HG02763 (cell line): ENCODE data around the gene TCF21.
"Not testable (repeated sequence)": the region's sequence is repeated elsewhere in the genome, so short reads cannot be mapped to it uniquely, and the experiment has no call there.

ENCODE experiments used
- ATAC-seq: cut with Tn5 transposase; IDR thresholded peaks from one replicate; pipeline ENCODE4 v1.9.1; 2021; ENCODE audit warnings: mild to moderate bottlenecking, moderate library complexity; ENCODE audit not compliant: unreplicated experiment

Gene TCF21

DNA sequence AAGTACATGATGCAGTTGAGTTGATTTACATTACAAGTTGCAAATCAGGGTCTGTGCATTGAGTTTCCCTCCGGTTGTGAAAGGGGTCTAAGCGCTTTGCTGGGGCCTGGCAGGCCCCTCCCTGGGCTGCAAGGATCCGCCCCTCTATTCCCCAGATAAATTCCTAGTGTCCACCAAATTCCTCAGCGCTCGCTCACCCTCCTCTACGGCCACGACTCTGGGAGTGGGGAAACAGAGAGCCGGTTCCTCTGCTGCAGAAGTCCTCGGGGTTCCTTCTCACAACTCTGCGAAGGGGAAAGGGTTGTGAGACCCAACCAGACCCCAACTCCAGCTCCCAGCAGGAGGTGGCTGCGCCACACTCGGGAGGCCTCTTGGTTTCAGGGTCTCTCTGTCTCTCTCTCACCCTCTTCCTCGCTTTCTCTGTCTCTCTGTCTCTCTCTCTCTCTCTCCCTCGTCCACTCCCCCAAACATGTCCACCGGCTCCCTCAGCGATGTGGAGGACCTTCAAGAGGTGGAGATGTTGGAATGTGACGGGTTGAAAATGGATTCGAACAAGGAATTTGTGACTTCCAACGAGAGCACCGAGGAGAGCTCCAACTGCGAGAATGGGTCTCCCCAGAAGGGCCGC lies at the start of gene TCF21:
TSS of gene TCF21 (plus strand) at position 185 of the 628 bp plus-strand sequence. CDS start at position 470, 285 bp downstream.
- no peak for ATAC-seq

DNA sequence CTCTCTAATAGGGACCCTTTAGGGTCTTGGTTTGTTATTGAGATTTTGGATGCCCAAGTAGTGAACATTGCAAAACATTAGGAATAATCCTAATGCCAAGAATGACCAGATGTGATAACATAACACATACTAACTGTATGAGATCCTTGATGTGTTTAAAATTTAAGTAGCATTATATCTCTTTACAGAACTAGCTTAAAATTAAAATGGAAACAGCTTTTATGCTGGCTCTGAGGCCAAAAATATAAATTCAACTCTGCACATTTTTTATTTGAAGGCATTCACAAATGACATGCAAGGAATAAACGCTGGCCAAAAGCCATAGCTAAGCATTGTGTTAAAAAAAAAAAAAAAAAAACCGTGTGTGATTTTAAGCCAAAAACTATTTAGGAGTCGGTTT lies 47.7 kb upstream of the TCF21 start:
- ATAC-seq: no peak

DNA sequence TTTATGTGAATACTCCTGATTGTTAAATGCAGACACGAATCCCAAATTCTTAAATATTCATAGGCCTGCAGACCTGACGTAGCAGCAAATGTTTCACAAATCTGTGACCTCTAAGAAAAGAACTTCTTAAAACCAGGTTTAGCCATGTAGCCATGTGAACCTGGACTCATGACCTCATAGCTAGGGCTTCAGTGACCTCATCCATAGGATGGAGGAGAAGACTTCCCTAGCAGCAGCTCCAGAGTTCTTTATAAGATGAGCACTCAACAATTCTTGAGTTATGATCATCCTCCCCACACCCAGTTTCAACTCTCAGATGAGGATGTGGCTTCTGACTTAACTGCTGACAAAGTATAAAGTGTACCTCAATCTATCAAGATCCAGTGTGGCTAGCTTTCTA lies 45.8 kb upstream of the TCF21 start:
- no peak for ATAC-seq

DNA sequence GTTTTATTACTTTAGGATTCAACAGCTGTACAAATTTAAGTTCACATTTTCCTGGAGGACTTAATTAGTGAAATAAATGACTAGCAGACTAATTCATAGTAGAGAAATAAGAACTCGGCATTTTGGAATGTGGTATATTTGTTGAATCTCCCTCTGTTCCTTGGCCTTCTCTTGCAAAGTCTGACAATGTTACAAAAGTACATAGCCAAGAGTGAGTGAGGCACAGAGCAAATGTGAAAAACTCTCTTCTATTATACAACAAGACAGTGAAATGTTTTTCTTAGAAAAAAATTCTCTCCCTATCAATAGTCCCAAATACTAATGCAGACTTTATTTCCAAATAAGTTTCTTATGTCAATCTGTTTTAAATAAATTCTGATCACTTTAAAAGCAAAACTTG lies 44.2 kb upstream of the TCF21 start:
- no peak for ATAC-seq

DNA sequence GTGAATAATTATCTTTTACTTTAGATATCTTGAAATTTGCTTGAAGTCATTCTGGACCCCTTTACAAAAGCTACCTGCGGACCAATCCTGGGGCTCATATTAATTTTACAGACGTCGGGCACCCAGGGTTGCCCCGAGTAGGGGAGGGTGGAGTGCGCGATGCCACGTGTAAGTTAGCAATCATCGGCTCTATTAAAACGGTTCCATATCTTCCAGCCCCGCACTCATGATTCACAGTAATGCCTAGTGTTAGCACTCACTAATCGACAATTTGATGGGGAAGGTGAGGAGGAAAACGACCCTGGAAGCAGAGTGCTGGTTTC lies 34.9 kb upstream of the TCF21 start:
- no peak for ATAC-seq

DNA sequence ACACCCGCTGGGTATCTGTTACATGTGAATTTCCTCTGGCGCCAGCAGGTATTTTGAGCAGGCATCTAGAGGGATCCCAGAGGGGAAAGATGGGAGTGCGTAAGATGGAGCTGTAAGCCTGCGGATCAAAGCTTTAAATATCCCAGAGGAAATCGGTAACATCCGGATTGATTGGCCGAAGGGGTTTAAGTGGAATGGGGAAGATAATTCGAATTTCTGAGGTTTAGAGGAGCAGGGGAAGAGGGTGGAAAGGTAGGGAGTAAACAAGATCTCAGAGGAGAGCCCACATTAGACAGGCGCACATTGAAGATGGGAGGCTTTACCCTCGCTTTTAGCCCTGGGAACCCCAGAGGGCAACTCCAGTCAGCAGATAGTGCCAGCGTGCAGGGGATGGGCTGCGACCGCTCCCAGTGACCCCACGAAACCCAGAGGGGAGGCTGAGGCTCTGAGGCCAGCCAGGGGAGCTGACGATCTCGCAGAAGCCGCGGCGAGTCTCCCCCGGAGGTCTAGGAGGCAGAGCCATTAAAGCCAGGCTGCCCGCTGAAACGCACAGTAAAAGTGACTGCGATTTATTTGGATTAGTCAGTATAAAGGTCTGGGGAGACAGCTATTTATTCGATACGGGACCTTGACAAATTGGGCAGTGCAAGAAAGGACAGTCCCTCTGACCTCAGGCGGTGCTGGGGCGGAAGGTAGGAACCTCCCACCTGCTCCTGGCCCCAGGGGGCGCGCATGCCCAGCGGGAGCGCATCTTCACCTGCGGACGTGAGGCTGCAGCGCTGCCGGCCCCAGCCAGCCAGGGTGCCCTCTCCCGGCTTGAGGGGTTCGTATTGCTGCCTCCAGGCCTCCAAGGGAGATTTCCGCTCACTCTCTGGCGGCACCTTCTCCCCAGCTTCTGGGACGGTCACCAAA lies 34.3 kb upstream of the TCF21 start:
- ATAC-seq: no peak

DNA sequence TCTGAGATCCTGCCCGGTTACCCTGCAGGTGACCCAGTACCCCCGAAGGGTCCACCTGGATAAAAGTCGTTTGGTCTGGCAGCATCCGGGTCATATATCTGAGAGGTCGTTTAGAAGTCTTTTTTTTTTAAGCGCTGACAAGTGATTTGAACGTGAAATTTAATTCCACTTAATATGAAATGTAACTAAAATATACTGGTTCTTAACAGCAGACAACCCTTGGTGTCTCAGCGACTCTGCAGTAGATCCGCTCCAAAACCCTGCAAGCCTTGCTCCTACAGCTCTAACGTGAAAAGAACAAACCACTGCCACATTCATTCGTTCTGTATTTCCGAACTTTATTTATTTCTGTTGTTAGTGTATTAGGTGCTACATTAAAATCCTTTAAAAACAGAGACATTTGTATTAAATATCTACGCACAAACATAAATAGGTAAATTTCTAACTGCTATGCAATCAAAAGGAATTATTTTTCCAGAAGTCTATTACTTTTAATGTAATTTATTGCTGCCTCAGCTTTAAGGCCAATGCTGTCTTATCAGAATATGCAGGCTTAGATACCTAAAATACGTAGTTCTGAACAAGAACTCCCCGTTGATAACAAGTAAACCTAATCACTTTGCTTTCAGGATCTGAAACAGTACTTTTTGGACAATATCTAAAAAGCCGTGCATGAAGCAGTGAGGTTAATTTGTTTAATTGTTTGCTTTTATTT lies 33.5 kb upstream of the TCF21 start:
- no peak for ATAC-seq

DNA sequence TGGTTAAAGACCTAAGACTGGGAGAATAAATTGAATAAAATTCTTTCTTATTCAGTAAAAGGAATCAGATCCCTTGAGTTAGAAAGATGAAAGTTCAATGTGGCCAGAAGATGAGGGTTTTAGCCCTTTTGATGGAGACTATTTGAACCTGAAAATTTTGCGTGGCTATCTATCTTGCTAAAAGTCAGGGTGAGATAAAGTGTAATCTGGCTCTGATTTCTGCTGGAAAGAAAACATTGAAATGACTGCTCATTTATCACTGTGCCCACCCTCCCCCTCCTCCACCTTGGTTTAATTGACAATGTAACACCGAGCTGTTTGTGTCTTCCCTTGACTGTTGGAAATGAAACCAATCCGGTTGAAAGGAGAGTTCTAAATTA lies 32.9 kb upstream of the TCF21 start:
- ATAC-seq: no peak

DNA sequence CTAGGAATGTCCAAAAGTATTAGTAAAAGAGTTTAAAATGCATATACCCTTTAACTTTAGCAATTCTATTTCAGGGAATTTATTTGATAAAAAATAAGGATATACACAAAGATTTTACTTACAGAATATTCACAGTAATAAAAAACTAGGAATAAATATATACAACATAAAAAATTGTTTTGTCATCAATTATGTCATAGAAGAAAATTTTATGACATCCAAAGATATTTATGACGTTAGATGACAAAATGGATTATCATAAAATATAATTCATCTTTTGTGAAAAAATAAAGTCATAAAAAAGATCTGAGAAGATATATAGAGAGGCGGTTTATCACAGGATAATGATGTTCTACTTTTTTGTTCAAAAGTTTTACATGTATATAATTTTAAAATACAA lies 32.0 kb upstream of the TCF21 start:
- ATAC-seq: no peak

DNA sequence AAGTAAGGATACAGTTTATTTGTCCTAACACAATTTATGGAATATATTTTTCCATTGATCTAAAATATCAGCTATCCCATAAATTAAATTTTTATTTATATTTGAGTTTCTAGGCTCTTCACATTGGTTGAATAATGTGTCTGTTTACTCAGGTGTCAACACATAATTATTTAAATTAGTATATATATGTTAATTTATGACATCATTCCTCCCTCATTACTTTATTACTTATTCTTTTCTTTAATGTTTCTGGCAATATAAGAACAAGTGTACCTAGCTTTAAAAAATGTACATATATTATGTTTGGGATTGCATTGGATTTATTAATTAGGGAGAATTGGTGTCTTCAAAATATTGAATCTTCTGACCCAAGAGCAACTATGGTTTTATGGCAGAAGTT lies 31.2 kb upstream of the TCF21 start:
- ATAC-seq: no peak

DNA sequence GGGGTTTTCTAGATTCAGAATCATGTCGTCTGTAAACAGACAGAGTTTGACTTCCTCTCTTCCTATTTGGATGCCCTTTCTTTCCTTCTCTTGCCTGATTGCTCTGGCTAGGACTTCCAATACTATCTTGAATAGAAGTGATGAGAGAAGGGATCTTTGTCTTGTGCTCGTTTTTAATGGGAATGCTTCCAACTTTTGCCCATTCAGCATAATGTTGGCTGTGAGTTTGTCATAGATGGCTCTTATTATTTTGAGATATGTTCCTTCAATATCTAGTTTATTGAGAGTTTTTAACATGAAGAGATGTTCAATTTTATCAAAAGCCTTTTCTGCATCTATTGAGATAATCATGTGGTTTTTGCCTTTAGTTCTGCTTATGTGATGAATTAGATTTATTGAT lies 27.6 kb upstream of the TCF21 start:
- ATAC-seq: not testable (repeated sequence)

DNA sequence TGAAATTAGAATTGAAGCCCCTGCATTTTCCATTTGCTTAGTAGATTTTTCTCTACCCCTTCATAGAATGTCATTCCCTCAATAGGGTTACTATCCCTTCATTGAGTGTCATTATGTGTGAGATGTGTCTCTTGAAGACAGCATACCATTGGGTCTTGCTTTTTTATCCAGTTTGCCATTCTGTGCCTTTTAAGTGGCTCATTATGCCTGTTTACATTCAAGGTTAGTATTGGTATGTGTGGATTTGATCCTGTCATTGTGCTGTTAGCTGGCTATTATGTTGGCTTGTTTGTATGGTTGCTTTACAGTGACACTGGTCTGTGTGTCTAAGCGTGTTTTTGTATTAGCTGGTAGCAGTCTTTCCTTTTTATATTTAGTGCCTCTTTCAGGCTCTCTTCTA lies 25.7 kb upstream of the TCF21 start:
- ATAC-seq: no peak

DNA sequence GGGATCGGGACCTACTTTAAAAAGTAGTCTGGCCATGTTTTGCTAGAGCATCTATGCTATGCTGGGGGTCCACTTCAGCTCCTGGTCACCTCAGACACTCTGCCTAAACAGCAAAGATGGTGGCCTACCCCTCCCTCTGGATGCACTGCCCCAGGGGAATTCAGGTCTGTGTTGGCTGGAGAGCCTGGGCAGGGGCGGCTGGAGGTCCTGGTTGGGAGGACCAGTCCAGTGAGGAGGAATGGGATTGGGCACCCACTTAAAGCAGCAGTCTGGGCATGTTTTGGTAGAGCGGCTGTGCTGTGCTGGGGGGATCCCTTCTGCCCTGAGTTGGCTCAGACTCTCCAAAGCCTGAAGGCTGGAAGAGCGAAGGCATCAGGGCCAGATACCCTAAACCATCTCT lies 23.2 kb upstream of the TCF21 start:
- no peak for ATAC-seq

DNA sequence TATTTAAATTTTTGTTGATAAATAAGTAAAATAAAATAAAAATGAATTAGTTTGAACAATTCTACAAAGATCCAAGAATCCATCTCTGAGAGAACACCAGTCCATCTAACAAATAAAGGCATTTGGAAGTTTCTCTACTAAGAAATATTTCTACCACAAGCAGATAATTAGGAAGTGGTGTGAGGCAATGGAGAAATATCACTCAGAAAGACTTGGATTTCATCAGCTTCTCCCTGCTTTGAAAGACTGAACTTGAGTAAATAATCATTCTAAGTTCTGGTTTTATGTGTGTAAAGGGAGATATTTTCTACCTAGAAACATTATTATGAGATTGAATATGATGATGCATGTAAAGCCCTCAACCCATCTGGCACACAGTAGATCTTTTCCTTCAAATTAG lies 17.8 kb upstream of the TCF21 start:
- no peak for ATAC-seq

DNA sequence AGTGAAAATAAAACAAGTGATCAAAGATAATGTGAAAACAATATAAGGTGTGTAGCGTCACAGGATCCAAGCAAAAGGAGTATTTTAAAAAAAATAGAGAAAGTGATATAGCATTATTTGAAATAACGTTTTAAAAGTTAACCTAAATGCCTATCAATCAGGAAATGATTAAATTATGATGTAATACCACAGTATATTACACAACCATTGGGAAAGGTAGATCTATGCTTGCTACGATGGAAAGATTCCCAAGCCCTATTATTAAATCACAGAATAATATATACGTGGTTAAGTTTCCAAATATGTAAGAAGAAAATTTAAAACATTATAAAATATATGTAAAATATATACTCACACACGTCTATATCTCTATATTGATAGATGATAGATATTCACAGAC lies 15.4 kb upstream of the TCF21 start:
- ATAC-seq: no peak

DNA sequence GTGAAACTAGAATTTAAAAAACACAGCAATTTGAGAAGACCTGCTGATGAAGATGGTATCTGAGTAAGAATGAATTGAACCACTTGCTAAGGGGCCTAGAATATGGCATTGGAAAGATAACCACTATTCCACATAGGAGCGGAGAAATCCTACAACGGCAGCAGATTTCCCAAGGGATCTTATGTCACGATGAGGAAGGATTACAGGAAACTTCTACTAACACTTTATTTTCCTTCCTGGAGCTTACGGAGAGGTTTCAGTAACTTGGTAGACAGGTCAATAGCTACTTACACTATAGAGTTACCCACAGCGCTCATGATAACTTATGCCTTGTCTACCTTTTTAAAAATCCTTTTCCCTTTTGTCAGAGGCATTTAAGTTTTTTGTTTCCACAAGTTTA lies 11.8 kb upstream of the TCF21 start:
- no peak for ATAC-seq

DNA sequence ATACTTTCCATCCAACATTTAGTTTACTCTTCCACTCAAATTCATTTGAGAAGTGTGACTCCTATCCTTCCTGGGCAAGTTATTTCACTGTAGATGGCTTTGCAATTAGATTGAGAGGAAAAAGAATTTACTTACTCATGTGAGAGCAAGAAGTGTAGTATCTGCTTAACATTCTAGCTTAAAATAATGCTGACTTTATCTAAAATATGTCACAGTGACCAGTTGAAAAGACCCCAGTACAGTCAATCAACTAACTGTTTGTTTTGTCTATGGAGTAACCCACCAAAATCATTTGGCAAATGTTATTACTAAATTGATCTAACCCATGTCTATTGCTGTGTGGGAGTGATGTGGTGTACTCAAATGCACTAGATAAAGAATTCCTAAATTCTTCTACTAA lies 8.9 kb upstream of the TCF21 start:
- no peak for ATAC-seq

DNA sequence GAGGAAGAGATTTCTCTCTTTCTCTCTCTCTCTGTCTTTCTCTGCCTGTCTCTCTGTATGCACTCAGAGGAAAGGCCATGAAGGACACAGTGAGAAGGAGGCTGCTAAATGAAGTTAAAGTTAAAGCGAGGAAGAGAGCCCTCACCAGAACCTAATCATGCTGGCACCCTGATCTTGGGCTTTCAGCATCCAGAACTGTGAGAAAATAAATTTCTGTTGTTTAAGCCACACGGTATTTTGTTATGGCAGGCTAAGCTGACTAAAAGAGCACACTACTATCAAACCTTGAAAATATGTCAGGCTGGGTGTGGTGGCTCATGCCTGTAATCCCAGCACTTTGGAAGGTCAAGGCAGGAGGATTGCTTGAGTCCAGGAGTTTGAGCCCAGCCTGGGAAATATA lies 8.0 kb upstream of the TCF21 start:
- no peak for ATAC-seq

DNA sequence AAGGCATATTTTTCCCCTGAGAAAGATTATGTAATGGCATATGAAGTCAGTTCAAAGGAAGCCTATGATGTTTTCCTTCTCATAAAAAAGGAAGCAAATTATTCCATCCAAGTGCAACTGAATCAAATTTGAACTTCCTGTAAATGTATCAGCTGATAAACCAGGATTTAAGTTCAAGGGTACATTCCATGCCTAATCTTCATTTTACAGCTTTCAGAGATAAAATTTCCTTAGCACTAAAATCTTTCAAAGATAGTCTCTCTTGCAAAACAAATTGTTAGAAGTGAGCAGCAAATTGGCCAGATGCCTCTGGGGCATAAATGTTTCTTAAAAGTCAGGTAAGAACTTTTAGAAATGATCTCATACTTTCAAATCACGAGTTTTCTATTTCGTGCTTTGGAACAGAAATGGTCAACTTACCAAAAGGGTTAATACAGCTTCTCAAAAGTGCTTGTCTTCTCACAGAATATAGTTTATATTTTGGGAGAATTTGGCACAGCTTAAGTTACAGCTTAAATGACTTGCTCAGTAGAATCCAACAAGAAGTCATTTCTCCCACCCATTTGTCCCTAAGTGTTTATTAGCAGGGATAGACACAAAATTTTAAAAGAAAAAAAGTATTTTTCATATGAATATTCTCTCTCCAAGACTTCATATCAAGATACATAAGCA lies 2.7 kb upstream of the TCF21 start:
- no peak for ATAC-seq

DNA sequence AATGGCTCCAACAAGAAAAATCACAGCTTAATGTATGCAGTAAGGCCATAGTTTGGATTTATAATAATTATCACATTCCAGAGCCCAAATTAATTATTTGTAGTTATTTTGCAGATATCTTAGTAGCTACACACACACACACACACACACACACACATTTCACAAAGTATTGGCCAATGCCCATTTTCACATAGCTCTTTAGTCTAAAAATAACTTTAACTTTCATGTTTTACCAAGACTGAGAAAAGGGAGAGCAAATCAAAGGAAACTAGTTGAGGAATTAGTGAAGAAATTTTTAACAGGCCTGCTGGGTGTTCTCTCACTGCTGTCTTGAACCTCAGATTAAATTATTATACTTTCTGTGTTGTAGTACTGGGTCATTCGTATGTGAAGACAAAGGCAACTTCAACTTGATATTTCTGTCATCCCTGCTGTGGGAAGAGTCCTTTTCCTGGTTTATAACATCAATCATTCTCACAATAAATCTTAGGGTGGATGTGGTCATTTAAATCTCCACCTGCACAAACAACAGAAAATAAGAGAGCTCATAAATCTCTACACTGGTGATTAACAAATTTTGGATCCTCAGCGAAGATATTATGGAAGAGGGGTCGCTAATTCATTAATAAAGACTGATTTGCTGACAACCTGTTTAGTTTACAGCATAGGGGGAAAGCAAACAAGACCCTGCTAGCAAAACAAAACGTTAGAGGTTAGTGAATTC lies 1.6 kb upstream of the TCF21 start:
- ATAC-seq: no peak

DNA sequence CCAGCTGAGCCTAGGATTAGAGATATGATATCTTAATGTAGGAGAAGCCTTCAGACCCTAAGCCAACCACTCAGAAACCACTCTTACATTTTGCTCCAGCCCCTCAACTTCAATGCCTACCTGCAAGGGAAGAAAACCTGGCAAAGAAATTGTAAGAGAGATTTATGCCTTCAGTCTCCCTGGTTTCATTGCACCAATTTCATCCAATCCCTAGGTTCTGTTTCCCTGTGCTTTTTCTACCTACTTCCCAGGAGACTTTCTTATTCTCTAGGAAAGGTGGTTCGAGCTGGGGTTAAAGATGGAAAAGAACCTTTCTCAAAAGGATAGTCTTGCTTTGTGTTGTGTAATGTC lies 1.1 kb upstream of the TCF21 start:
- no peak for ATAC-seq
